ENCODE data around the gene TDO2.

GRCh38 chr4:155909615-155910226, 6.2 kb downstream of the TDO2 start:
- TF ChIP-seq, protein P1, sequence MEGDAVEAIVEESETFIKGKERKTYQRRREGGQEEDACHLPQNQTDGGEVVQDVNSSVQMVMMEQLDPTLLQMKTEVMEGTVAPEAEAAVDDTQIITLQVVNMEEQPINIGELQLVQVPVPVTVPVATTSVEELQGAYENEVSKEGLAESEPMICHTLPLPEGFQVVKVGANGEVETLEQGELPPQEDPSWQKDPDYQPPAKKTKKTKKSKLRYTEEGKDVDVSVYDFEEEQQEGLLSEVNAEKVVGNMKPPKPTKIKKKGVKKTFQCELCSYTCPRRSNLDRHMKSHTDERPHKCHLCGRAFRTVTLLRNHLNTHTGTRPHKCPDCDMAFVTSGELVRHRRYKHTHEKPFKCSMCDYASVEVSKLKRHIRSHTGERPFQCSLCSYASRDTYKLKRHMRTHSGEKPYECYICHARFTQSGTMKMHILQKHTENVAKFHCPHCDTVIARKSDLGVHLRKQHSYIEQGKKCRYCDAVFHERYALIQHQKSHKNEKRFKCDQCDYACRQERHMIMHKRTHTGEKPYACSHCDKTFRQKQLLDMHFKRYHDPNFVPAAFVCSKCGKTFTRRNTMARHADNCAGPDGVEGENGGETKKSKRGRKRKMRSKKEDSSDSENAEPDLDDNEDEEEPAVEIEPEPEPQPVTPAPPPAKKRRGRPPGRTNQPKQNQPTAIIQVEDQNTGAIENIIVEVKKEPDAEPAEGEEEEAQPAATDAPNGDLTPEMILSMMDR (IDR thresholded peaks at IDR 0.05) = no peak
- TF ChIP-seq POLR2AphosphoS5 (IDR thresholded peaks at IDR 0.05; ENCODE audit: insufficient read depth in 1 of 2, low read depth in 1 of 2) = no peak
